ENCODE data around the gene CACNA1I. TPM values are rescaled to one million over a fixed set of nuclear protein-coding genes. Genes with fewer than 3 reads are reported as not detected.

CACNA1I gene
- total RNA-seq, 1 donor from 2014 or later, result 0.11 TPM

DNA sequence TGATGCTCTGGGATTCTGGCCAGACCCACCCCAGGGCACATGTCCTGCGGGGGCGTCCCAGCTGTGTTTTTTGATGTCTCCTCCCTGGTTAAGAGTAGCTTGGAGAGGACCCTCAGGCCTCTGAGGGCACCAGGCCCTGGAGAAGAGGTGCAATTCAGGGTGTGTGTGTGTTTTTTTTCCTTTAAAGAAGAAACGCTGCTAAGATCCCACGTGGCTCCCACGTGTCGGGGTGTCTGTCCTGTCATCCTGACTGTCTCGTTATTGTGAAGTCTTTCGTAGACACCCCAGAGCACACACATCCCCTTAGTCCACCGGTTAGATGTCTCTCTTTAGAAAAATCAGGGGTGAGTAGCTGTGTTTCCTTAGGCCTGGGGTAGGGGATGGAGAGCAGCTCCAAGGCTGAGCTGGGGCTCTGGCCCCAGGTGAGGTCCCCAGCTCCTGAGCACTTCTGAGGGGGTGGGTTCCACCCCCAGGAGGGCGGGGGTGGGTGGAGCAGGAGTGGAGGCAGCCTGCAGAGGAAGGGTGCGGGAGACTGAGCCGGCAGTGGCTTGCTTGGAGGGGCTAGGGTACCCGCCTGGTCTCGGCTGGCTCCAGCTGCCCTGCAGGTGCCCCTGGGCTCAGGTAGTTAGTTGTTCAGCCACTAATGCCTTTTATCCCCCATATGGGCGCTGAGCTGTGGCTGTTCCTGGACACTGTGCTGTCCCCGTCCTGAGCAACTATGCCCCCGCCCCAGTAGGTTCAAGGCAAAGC is 116.4 kb downstream of the CACNA1I start:
- no peaks in the 10 kb centered on the region for H3K79me2 ChIP-seq (ENCODE audit: insufficient read depth, low read length)
- no peak overlapping the region for H3K4me2 ChIP-seq (ENCODE audit: low read length)
- H3K27ac Mint-ChIP-seq (ENCODE audit: unreplicated experiment), result no peak overlapping the region
- FAIRE-seq, result no peak
- H3K27me3 Mint-ChIP-seq (ENCODE audit: low read depth, unreplicated experiment), result peaks cover 55% of the 10 kb centered on the region
- H3K27me3 ChIP-seq (ENCODE audit: insufficient read depth, low read length), result peaks cover 38% of the 10 kb centered on the region
- no peak overlapping the region for H3K9ac ChIP-seq (ENCODE audit: low read length)
- peaks cover 2% of the 10 kb centered on the region for H3K4me1 Mint-ChIP-seq (ENCODE audit: low read depth, unreplicated experiment)
- no peaks in the 10 kb centered on the region for H4K20me1 ChIP-seq (ENCODE audit: insufficient read depth, low read length)
- no peaks in the 10 kb centered on the region for H3K4me1 ChIP-seq (ENCODE audit: insufficient read depth, low read length)
- no peaks in the 10 kb centered on the region for H3K9me3 ChIP-seq (ENCODE audit: insufficient read depth, low read depth, low read length)
- no peak overlapping the region for H3K4me3 Mint-ChIP-seq (ENCODE audit: unreplicated experiment)
- H3K36me3 Mint-ChIP-seq (ENCODE audit: low read depth, unreplicated experiment), result no peaks in the 10 kb centered on the region
- H3K36me3 ChIP-seq (ENCODE audit: insufficient read depth, low read length), result no peaks in the 10 kb centered on the region
- H3K4me3 ChIP-seq (ENCODE audit: insufficient read depth, low read depth, low read length), result no peak overlapping the region
- H3K9me3 Mint-ChIP-seq (ENCODE audit: unreplicated experiment), result peaks cover 2% of the 10 kb centered on the region
- H3K27ac ChIP-seq (ENCODE audit: low read depth, low read length), result no peak overlapping the region
- H2AFZ ChIP-seq (ENCODE audit: low read depth, low read length), result no peak overlapping the region
- TF ChIP-seq EZH2 (IDR thresholded peaks at IDR 0.05; ENCODE audit: insufficient read depth, low read length), result peak; percentile 12
- TF ChIP-seq CTCF (IDR thresholded peaks at IDR 0.05; ENCODE audit: insufficient read depth, low read depth, low read length), result no peak
- DNase-seq (ENCODE audit: low read depth), result no peak

DNA sequence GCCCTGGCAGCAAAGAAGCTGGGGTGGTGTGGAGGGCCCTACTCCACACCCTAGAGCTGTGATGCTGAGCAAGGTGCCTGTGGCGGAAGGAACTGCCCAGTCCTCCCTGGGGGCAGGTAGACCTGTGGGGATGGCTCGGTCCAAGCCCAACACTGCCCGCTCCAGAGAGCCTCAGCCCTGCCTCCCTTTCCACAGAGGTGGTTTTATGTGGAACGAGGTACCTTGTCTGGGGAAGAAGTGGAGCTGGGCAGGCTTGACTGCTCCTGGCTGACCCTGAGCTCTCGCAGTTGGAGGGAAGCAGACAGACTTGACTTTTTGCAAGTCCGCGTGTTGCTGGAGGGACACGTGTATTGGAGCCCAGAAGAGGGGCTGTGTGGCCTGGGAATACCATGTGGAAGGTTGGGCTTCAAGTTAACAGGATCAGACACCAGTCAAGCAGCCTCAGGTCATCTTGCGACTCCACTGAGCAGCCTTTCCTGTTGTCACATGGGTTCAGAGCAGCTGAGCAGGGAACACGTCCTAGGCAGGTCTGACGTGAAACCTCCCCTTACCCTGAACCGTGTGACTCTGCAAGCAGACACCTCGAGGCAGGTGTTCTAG is 117.7 kb downstream of the CACNA1I start:
- TF ChIP-seq EZH2 (IDR thresholded peaks at IDR 0.05; ENCODE audit: insufficient read depth, low read length), result no peak
- no peak for TF ChIP-seq CTCF (IDR thresholded peaks at IDR 0.05; ENCODE audit: insufficient read depth, low read depth, low read length)
- Histone ChIP-seq H3K4me2 (ENCODE audit: low read length) (no peak overlapping the region), H3K9ac (ENCODE audit: low read length) (no peak overlapping the region), H3K27ac (ENCODE audit: low read depth, low read length) (no peak overlapping the region), H3K79me2 (ENCODE audit: insufficient read depth, low read length) (no peaks in the 10 kb centered on the region), H3K4me3 (ENCODE audit: insufficient read depth, low read depth, low read length) (no peak overlapping the region), H3K36me3 (ENCODE audit: insufficient read depth, low read length) (no peaks in the 10 kb centered on the region), H4K20me1 (ENCODE audit: insufficient read depth, low read length) (no peaks in the 10 kb centered on the region), H2AFZ (ENCODE audit: low read depth, low read length) (no peak overlapping the region), H3K27me3 (ENCODE audit: insufficient read depth, low read length) (peaks cover 42% of the 10 kb centered on the region), H3K9me3 (ENCODE audit: insufficient read depth, low read depth, low read length) (no peaks in the 10 kb centered on the region), H3K4me1 (ENCODE audit: insufficient read depth, low read length) (no peaks in the 10 kb centered on the region)
- no peak for DNase-seq (ENCODE audit: low read depth)
- no peak for FAIRE-seq
- peaks cover 3% of the 10 kb centered on the region for H3K9me3 Mint-ChIP-seq (ENCODE audit: unreplicated experiment)
- peaks cover 2% of the 10 kb centered on the region for H3K4me1 Mint-ChIP-seq (ENCODE audit: low read depth, unreplicated experiment)
- peaks cover 56% of the 10 kb centered on the region for H3K27me3 Mint-ChIP-seq (ENCODE audit: low read depth, unreplicated experiment)
- no peak overlapping the region for H3K27ac Mint-ChIP-seq (ENCODE audit: unreplicated experiment)
- no peak overlapping the region for H3K4me3 Mint-ChIP-seq (ENCODE audit: unreplicated experiment)
- no peaks in the 10 kb centered on the region for H3K36me3 Mint-ChIP-seq (ENCODE audit: low read depth, unreplicated experiment)

DNA sequence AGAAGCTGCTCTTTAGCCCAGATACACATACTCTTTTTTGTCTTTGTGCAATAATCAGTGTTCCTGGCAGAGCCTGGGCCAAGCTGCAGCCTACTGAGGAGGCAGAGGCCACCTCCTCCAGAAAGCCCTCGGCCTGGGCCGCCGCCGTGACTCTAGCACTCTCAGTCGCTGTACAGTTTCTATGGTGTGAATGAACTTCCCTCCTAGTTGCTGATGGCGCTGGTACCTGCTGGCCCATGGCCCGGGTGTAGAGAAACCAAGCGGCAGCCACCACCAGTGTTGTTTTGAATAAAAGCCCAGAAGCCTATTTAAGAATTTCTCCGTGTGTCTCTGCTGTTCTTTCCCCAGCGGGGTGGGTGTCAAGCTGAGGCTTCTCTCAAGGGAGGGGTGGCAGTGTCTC is 118.9 kb downstream of the CACNA1I start:
- TF ChIP-seq EZH2 (IDR thresholded peaks at IDR 0.05; ENCODE audit: insufficient read depth, low read length), result no peak
- TF ChIP-seq CTCF (IDR thresholded peaks at IDR 0.05; ENCODE audit: insufficient read depth, low read depth, low read length), result no peak
- Histone ChIP-seq H3K79me2 (ENCODE audit: insufficient read depth, low read length) (no peaks in the 10 kb centered on the region), H3K4me2 (ENCODE audit: low read length) (no peak overlapping the region), H3K4me1 (ENCODE audit: insufficient read depth, low read length) (no peaks in the 10 kb centered on the region), H2AFZ (ENCODE audit: low read depth, low read length) (no peak overlapping the region), H3K4me3 (ENCODE audit: insufficient read depth, low read depth, low read length) (no peak overlapping the region), H3K36me3 (ENCODE audit: insufficient read depth, low read length) (no peaks in the 10 kb centered on the region), H3K27ac (ENCODE audit: low read depth, low read length) (no peak overlapping the region), H3K27me3 (ENCODE audit: insufficient read depth, low read length) (peaks cover 43% of the 10 kb centered on the region), H4K20me1 (ENCODE audit: insufficient read depth, low read length) (no peaks in the 10 kb centered on the region), H3K9ac (ENCODE audit: low read length) (no peak overlapping the region), H3K9me3 (ENCODE audit: insufficient read depth, low read depth, low read length) (no peaks in the 10 kb centered on the region)
- FAIRE-seq (no peak), DNase-seq (ENCODE audit: low read depth) (no peak)
- Mint-ChIP-seq H3K36me3 (ENCODE audit: low read depth, unreplicated experiment) (no peaks in the 10 kb centered on the region), H3K27ac (ENCODE audit: unreplicated experiment) (no peak overlapping the region), H3K4me1 (ENCODE audit: low read depth, unreplicated experiment) (peaks cover 2% of the 10 kb centered on the region), H3K4me3 (ENCODE audit: unreplicated experiment) (no peak overlapping the region), H3K9me3 (ENCODE audit: unreplicated experiment) (peaks cover 3% of the 10 kb centered on the region), H3K27me3 (ENCODE audit: low read depth, unreplicated experiment) (peaks cover 58% of the 10 kb centered on the region)

All from astrocyte (in vitro differentiated cells and primary cell).